Renal pelvis (tissue), 12 donors: Measurements from ENCODE around the gene TEX101. TPM values are rescaled to one million over a fixed set of nuclear protein-coding genes. Genes with fewer than 3 reads are reported as not detected.
"Not testable (repeated sequence)": the region's sequence is repeated elsewhere in the genome, so short reads cannot be mapped to it uniquely, and the experiment has no call there.

Experiments
- DNase-seq: peaks from one replicate; pipeline ENCODE4 v3.0.0-alpha.2; 2013
- long read RNA-seq, 16 experiments: transcript quantifications; one replicate each; lab custom pipeline, GENCODE V29; 2026
- polyA plus RNA-seq, 3 donors: library from polyadenylated mRNA; unstranded; fragments of 120-200 nt; gene quantifications; one replicate each; pipeline ENCODE4 v1.2.1, GENCODE V29; 2013; ENCODE audit not compliant: insufficient read length in 3 of 3

TEX101 gene, protein sequence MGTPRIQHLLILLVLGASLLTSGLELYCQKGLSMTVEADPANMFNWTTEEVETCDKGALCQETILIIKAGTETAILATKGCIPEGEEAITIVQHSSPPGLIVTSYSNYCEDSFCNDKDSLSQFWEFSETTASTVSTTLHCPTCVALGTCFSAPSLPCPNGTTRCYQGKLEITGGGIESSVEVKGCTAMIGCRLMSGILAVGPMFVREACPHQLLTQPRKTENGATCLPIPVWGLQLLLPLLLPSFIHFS
- not detected for polyA plus RNA-seq
- long read RNA-seq, donor 1: 0 reads
- long read RNA-seq, donor 2: 0 reads
- long read RNA-seq, donor 3: 0 reads
- long read RNA-seq, donor 4: 0 reads
- long read RNA-seq, donor 5: 0 reads
- long read RNA-seq, donor 6, partial matches to known transcripts: 60 of 65 reads
- long read RNA-seq, donor 6, other reads (novel, unspliced or antisense): 5 of 65 reads
- long read RNA-seq, donor 7: 0 reads
- long read RNA-seq, donor 8: 0 reads
- long read RNA-seq, donor 9: 0 reads
- long read RNA-seq, donor 10: 0 reads
- long read RNA-seq, donor 11: 0 reads
- long read RNA-seq, donor 12: 0 reads
- long read RNA-seq, donor 13: 0 reads
- long read RNA-seq, donor 14: 0 reads
- long read RNA-seq, donor 15: 0 reads
- long read RNA-seq, donor 16: 0 reads

GRCh38 chr19:43414554-43414953 is at the start of gene TEX101:
Gene TEX101 (plus strand): TSS chr19:43414890. CDS start chr19:43415920, 1,030 bp downstream.
- DNase-seq: no peak

GRCh38 chr19:43365677-43366076 is 49.0 kb upstream of the TEX101 start:
- DNase-seq: not testable (repeated sequence)

- DNase-seq: no peak
Measured at GRCh38 chr19:43367822-43368221, 46.9 kb upstream of the TEX101 start.

DNA sequence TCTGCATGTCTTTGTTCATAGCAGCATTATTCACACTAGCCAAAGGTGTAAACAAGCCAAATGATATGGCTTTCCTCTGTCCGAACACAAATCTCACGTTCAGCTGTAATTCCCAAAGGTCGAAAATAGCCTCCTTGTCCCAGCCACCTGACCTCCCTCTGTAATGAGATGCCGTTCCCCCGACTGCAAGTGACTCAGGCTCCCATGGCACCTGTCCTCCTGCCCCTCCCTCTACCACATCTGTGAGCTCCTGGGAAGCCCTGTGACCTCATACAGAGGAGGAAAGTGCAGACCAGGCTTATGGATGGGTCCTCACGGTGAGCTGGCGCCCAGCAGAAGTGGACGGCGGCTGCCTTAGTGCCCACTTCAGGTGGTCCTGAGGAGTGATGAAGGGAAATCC is 45.8 kb upstream of the TEX101 start:
- not testable (repeated sequence) for DNase-seq

DNA sequence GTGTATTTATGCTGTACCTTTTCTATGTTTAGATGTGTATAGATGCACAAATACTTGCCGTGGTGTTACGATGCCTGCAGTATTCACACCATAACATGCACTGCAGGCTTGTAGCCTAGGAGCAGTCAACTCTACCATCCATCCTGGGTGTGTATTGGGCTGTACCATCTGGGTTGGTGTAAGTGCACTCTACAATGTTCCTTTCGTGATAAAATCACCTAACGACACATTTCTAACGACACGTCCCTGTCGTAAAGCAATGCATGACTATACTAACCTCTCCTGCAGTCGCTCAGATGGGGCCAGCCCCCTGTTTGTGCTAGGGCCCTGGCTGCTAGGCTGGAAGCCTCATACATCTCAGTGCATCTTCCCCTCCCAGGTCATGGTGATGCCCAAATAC is 42.8 kb upstream of the TEX101 start:
- no peak for DNase-seq

GRCh38 chr19:43372462-43372861 is 42.2 kb upstream of the TEX101 start:
- no peak for DNase-seq

DNA sequence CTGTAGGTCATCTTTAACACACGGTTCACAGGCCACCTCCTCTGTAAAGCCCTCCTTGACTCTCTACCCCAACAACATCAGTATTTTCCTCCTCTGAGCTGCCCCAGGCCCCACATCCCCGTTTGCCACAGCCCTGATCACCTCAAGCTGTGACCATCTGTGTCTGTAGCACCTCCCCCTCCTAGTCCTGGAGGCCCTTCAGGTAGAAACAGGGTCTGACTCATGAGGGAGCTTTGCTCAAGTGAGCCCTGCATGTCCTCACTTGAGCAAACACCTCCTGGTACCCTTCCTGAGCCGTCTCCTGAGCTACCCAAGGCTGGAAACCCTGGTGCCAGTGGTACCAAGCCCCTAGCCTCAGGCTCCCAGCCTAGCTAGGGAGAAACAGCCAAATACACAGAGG is 37.1 kb upstream of the TEX101 start:
- not testable (repeated sequence) for DNase-seq

DNA sequence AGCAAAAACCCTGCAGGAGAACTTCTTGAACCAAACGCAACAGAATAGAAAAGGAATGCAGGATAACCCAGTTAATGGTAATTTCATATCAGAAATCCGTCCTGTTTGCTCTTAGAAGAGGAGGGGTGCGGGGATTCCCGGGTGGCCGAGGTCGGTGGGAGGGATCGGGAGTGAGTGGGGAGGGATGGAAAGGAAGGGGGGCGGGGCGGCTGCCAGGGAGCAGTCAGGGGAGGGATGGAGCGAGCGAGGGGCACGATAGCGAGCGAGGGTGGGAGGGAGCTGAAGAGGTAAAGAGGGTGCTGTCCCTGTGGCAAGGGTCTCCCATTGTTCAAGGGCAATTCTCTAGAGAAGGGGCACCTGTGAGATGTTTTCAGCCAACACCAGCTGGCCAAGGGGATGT is 34.7 kb upstream of the TEX101 start:
- no peak for DNase-seq

DNA sequence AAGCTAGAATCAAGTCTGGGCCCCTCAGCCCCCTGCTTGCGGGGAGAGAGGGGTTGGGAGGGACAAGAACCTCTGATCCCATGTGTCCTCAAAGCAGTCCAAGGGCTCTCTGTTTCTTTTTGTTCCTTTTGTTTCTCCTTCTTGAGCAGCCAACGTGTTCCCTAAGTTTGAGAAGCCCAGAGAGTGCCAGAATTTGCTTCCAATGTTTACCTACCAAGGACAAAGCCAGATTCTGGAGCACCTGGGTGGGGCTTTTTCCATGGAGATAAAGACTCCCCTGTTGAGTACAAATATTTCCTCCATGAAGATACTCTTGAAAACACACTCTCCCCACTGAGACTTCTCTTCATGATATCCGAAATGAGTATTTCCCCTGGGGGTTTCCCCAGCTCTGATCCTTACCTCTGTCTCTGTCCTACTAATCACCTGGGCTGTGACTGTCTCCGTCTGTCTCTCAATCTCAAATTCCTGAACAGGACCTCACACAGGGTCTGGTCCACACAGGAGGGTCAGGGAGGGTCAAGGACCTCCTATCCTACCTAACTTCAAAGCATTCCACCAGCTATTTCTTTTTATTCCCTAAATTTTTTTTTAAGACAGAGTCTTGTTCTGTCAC is 33.8 kb upstream of the TEX101 start:
- DNase-seq: no peak

DNA sequence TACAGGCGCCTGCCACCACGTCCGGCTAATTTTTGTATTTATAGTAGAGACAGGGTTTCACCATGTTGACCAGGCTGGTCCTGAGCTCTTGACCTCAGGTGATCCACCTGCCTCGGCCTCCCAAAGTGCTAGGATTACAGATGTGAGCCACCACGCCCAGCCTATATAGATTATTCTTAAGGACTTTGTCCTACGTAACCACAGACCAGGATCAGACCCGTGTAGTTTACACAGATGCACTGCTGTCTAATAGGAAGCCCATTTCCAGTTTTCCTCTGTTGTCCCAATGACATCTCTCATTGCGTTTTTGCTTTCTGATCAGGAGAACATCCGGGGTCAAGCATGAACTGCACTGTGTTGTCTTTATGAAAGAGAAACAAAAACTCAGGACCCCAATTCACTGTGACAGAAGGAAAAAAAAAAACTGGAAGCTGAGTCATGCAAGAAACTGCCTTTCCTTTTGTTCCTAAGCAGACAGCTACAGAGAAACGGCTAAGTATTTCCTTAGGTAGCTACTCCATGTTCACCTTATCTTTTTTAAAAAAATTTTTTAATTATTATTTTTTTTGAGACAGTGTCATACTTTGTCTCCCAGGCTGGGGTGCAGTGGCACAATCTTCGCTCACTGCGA is 32.0 kb upstream of the TEX101 start:
- DNase-seq: not testable (repeated sequence)

DNA sequence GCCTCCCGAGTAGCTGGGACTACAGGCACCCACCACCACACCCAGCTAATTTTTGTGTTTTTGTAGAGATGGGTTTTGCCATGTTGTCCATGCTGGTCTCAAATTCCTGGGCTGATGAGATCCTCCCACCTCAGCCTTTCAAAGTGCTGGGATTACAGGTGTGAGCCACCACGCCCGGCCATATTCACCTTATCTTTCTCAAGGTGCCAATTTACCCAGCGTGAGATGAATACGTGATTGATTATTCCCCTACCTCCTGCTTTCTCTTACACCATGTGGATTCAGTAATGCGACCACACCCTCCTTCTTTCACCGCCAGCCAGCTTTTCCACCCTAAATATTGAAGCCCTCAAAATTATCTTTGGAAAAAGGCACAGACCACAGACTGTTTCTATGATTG is 31.4 kb upstream of the TEX101 start:
- DNase-seq: not testable (repeated sequence)

DNA sequence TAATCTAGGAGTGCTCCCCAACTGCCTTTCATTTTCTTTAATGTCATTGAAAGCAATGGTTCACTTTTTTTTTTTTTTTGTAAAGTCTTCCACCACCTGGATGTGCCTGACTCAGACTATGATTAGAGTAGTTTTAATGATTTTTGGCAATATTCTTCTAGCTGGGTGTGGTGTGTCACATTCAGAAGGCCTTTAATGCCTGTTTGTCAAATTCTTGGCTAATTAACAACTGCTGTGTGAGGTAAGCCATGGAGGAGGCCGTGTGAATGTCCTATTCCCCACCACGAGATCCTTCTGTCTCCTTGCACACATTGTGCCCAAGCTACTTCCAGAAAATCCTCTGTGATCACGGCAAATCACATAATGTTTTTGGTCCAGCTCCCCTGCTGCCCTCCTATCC is 30.9 kb upstream of the TEX101 start:
- DNase-seq: not testable (repeated sequence)

DNA sequence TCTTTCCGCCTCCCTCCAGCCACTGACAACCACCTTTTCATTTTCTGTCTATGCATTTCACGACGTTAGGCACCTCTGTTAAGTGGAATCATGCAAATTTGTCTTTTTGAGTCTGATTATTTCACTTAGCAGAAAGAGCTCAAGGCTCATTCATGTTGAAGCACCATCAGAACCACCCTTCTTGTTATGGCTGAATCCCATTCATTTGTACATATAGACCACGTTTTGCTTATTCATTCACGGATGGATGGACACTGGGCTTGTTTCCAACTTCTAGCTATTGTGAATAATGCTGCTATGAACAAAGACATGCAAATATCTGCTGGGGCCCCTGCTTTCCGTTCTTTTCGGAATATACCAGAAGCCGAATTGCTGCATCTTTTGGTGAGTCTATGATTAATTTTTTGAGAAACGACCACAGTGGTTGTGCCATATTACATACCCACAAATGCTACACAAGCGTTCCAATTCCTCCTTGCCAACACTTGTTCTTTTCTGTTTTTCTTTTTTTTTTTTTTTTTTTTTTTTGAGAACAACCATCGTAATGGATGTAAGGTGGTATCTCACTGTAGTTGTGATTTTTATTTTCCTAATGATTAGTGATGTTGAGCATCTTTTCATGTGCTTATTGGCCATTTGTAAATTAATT is 23.7 kb upstream of the TEX101 start:
- DNase-seq: peak; percentile 4

DNA sequence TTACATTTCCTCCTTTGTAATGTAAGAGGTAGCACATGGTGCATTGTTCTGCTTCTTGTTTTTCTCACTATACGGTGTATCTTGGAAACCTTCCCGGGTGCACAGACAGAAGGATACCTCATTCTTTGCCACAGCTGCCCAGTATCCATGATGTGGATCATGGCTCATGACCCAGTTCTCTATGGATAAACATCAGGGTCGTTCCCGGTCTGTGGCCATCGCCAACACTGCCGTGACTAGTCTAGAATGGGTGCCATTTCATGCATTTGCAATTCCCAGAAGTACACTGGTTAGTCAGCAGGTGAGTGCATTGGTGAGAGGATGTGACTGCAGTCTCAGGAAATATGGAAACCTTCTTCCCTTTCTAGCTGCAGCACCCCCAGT is 23.1 kb upstream of the TEX101 start:
- DNase-seq: not testable (repeated sequence)

GRCh38 chr19:43393501-43393900 is 21.2 kb upstream of the TEX101 start:
- DNase-seq: not testable (repeated sequence)

DNA sequence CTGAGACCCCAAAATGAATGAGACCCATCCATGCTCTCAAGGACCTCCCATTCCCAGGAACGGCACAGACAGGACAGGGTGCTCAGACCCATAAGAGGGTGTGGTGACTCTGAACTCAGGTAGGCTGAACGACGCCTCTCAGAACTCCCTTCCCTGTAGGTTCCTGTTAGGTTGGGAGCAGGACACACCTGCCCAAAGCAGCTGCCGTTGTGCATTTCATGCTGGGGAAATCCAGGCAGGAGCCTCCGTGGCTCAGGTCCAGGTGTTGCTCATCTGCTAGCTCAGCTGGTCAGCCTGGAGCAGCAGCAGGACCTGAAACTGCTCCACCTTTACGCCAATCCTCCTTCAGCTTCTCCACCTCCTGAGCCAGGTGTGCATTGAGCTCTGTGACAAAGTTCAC is 19.1 kb upstream of the TEX101 start:
- no peak for DNase-seq

DNA sequence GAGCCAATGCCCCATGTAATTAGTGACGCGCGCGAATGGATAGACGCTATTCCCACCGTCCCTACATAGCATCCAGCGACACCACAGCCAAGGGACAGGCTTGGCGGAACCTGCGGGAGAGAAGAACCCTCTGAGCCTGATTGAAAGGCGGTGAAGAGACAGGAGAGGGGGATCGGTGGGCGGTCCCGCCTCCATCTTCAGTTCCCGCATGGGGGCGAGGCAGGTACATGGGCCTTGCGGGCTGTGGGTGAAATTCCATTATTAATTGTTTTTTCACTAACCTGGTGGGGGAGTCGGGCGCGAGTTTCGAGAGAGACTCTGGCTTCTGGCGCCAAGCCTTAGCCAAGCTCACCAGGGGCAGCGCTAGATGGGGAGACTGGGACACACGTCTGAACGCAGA is 8.4 kb upstream of the TEX101 start:
- no peak for DNase-seq

DNA sequence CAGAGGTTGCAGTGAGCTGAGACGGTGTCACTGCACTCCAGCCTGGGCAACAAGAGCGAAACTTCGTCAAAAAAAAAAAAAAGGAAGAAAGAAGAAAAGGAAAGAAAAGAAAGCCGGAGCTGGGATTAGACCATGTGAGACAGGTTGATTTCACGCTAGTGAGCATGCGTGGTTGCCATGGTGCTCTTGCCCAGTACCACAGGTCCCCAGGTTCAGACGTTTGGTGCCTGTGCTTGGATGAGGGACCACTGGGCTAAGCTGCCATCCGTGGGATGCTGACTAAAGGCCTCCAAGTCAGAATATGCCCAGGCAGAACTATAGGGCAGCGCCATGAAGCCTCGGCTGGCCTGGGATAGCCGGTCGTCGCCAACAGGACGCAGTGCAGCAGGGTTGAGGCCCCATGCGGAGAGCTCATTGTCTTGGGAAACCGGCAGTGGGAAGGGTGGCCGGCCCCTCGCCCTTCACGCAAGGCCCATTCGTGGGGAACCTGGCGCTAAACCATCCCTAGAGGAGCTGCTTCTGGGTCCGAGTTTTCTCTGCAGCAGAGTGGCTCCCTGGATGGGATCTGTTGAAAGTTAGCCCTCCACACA is 7.2 kb upstream of the TEX101 start:
- DNase-seq: no peak

- no peak for DNase-seq
Measured at GRCh38 chr19:43408043-43408442, 6.6 kb upstream of the TEX101 start.

- no peak for DNase-seq
Measured at GRCh38 chr19:43409415-43409814, 5.3 kb upstream of the TEX101 start.

- DNase-seq: no peak
Measured at GRCh38 chr19:43412441-43412840, 2.2 kb upstream of the TEX101 start.
